Measurements from ENCODE around the gene SMIM36.
A peak's percentile ranks its signal among the peaks of the same experiment; 100 is the strongest.
"Not testable (repeated sequence)": the region's sequence is repeated elsewhere in the genome, so short reads cannot be mapped to it uniquely, and the experiment has no call there.

Gene SMIM36

GRCh38 chr17:55453839-55454557, 57.3 kb downstream of the SMIM36 start:
- peak; percentile 17 for DNase-seq

- no peak for DNase-seq
These were observed 59.0 kb downstream of the SMIM36 start for GRCh38 chr17:55452139-55452790.

GRCh38 chr17:55451758-55452138, 59.5 kb downstream of the SMIM36 start:
- DNase-seq: no peak

GRCh38 chr17:55451203-55451641, 60.0 kb downstream of the SMIM36 start:
- DNase-seq: no peak

GRCh38 chr17:55450232-55450825, 60.9 kb downstream of the SMIM36 start:
- DNase-seq: no peak

- DNase-seq: no peak
These were observed 62.6 kb downstream of the SMIM36 start for GRCh38 chr17:55448681-55449080.

GRCh38 chr17:55446581-55447205, 64.6 kb downstream of the SMIM36 start:
- no peak for DNase-seq

DNA sequence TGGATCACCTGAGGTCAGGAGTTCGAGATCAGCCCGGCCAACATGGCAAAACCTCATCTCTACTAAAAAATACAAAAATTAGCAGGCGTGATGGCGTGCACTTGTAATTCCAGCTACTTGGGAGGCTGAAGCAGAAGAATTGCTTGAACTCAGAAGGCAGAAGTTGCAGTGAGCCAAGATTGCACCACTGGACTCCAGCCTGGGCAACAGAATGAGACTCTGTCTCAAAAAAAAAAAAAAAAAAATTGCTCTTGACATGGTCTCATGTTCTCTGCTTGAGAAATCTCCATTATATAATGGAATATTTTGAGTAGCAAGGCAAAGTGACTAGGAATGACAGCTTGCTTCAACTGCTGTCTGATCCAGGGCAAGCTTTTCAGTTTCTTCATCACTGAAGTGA, 65.2 kb downstream of the SMIM36 start:
- DNase-seq: not testable (repeated sequence)

DNA sequence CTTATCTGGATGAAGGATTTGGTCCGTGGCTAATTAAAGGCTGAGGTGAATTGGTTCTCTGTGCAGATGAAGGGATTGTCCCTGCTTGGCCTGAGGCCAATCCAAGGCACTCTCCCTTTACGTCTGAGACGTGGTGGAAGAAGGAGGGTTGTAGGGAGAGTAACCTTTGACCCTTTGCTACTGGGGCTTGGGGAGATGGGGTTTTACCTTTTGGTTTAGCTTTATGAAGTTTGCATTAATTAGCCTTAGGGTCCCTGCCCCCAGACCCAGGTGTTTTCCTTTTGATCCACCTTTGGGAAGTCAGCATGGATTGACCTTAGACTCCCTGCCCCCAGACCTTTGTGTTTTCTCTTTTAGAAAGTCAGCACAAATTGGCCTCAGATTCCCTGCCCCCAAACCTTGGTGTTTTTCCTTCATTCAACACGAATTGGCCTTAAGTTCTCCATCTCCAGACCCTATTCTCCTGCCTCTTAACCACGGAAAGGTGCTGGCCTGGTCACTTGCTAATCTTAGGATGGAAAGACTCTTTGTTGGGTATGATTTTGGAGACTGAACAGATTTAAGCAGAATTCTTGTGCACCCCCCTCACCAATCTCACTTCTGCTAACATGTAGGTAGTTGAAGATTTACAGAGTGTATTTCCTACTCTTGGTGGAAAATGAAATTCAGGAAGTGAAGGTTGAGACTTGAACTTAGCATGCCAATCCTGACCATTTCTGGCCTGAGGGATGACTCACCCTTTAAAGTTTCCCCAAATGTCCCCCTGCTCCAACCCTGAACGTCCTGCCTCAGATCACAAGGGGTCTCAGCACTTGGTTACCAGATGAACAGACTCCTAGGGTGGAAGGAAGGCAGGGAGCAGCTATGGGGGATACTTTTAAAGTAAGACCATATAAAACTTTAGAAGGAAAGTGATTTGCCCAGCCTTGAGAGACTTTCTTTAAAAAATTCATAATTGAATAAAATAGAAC, 66.5 kb downstream of the SMIM36 start:
- DNase-seq: no peak

DNA sequence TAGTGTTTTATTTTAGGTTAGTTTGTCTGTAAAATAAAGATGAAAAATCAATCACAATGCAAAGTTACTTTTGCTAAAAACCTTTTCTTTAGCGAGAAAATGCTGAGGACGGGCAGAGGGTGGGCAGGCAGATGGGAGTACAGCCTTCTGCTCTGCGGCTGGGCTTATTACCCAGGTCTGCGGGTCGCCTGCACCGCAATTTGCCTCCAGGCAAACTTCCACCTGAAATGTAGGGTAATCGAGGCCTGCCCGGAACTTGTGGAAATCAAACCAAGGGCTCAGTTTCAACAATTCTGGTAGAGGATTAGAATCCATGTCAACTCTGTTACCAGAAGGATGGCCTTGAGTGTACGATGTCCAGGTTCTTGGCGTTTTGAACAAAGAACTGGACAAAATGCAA, 67.3 kb downstream of the SMIM36 start:
- no peak for DNase-seq

DNA sequence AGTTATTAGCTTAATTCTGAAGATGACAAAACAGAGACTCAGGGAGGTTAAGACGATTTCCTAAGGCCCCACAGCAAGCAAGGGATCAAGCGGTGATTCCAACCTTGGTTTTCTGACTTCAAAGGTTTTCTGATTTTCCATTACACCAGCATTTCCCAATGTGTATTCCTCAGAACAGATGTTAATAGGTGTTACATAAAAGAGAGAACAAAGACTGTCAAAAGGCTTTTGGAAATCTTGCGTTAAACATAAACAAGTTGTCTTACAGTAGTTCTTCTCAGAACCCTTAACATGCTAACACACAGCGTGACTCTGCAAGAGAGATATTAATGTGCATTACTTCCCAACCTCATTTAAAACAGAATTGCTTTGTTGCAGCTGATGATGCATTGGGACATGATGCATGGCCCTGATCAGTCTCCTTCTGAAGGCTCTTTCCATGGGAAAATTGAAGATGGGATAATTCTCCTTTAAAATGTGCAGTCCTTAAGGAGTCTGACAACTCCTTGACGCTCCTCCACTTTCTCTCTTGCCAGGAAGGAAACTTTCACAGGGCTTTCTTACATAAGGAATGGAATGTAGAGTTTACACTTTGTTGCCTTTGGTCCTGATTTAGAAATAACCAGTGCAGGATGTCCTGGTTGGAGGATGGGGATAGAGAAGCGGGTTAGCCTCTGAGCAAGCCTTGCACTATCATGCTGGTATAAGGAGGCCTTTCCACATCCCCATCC, 68.1 kb downstream of the SMIM36 start:
- DNase-seq: no peak

- no peak for DNase-seq
These were observed 68.8 kb downstream of the SMIM36 start for GRCh38 chr17:55442462-55442861.

DNA sequence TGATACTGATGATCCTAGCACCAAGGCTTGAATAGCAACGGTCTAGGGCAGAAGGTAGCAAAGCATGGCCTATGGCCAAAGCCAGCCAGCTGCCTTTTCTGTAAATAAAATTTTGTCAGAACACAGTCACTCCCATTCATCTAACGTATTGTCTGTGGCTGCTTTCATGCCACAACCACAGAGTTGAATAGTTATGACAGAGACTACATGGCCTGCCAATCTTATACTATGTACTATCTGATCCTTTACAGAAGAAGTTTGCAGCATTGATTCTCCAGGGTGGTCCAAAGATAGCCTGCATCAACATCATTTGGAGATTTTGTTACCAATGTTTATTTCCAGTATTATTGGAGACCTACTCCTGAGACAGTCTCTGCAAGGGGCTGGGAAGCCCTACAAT, 69.7 kb downstream of the SMIM36 start:
- no peak for DNase-seq

DNA sequence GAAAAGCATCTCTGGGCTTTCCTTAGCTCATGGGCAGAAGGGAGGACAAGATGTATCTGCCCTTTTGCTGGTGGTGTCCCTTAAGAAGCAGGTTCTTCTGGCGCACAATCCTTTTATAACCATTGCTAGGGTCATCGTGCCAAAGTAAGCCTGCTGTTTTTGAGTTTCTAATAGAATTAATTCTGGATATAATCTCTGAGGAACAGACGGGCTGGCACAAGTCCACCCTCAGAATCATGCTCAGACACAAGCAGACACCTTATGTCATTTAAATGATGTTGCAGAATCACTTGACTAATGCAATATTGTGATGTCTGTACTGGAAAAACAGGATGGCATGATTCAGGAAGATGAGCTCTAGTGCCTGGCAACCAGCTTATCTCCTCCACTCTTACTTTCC, 70.9 kb downstream of the SMIM36 start:
- DNase-seq: no peak

DNA sequence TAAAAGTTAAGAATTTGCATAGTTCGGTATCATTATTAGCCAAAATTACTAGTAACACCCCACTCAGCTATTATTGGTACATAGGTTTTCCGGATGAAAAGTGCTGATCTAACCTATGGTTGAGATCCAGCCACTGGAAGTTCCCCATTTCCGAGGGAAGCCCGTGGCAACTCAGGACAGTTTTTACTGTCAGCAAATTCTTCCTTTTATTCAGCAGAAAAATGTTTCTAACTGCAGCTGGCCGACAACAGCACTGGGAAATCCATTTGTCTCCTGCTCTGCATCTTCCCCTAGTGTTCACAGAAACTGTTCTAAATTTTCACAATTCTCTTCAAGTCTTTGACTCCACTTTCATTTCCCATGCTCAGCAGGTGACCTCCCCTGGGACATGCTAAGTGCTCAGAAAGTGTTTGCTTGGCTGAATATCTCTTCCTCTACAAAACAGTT, 74.1 kb downstream of the SMIM36 start:
- peak; percentile 12 for DNase-seq

- DNase-seq: no peak
These were observed 74.8 kb downstream of the SMIM36 start for GRCh38 chr17:55436224-55437158.

GRCh38 chr17:55435408-55435807, 75.8 kb downstream of the SMIM36 start:
- DNase-seq: no peak

- DNase-seq: no peak
These were observed 76.5 kb downstream of the SMIM36 start for GRCh38 chr17:55434721-55435120.

- no peak for DNase-seq
These were observed 77.4 kb downstream of the SMIM36 start for GRCh38 chr17:55433629-55434422.

Measured in midbrain (tissue), 1 donor.